MG63 (cell line): ENCODE data around the gene SCAF4. TPM values are rescaled to one million over a fixed set of nuclear protein-coding genes. Genes with fewer than 3 reads are reported as not detected.
"Not testable (repeated sequence)": the region's sequence is repeated elsewhere in the genome, so short reads cannot be mapped to it uniquely, and the experiment has no call there.

Source experiments
- DNase-seq: peaks from one replicate; pipeline ENCODE4 v3.0.0-alpha.2; 2020
- H3K27me3 ChIP-seq: fragments of 250-450 bp; sonication (Bioruptor Pico); 2 replicates; pipeline ENCODE4 v1.5.1; 2020; ENCODE audit warnings: mild to moderate bottlenecking, moderate library complexity
- H3K36me3 ChIP-seq: fragments of 250-450 bp; sonication (Bioruptor Pico); 2 replicates; pipeline ENCODE4 v1.5.1; 2020; ENCODE audit warnings: mild to moderate bottlenecking, moderate library complexity
- H3K4me3 ChIP-seq: fragments of 250-450 bp; sonication (Bioruptor Pico); 2 replicates; pipeline ENCODE4 v1.5.1; 2020; ENCODE audit warnings: mild to moderate bottlenecking, moderate library complexity
- H3K9me3 ChIP-seq: fragments of 250-450 bp; sonication (Bioruptor Pico); 2 replicates; pipeline ENCODE4 v1.5.1; 2020; ENCODE audit warnings: mild to moderate bottlenecking, moderate library complexity
- total RNA-seq: library from RNA; depleted of rRNA; stranded (reverse); fragments of >200 nt; shearing (Covaris generic); gene quantifications from 2 replicates; pipeline ENCODE4 v1.2.3, GENCODE V29; 2014; ENCODE audit warnings: low replicate concordance; rRNA removed

Gene SCAF4
- total RNA-seq, 1 experiment from 2014 or later = 2.2 TPM

- no peaks in the 10 kb centered on the region for H3K36me3 ChIP-seq
- DNase-seq = no peak
- no peak overlapping the region for H3K4me3 ChIP-seq
- H3K27me3 ChIP-seq = no peaks in the 10 kb centered on the region
- H3K9me3 ChIP-seq = peaks cover 5% of the 10 kb centered on the region
These were observed 77.6 kb downstream of the SCAF4 start for GRCh38 chr21:31654340-31654739.

GRCh38 chr21:31651491-31651890, 80.4 kb downstream of the SCAF4 start:
- not testable (repeated sequence) for H3K36me3 ChIP-seq, H3K9me3 ChIP-seq, H3K27me3 ChIP-seq, H3K4me3 ChIP-seq, DNase-seq

- Histone ChIP-seq H3K27me3 (no peaks in the 10 kb centered on the region), H3K4me3 (no peak overlapping the region), H3K36me3 (no peaks in the 10 kb centered on the region), H3K9me3 (peaks cover 5% of the 10 kb centered on the region)
- no peak for DNase-seq
These were observed 81.0 kb downstream of the SCAF4 start for GRCh38 chr21:31650930-31651329.

GRCh38 chr21:31647650-31648049, 84.3 kb downstream of the SCAF4 start:
- H3K36me3 ChIP-seq = no peaks in the 10 kb centered on the region
- no peak for DNase-seq
- peaks cover 5% of the 10 kb centered on the region for H3K9me3 ChIP-seq
- no peaks in the 10 kb centered on the region for H3K27me3 ChIP-seq
- H3K4me3 ChIP-seq = no peak overlapping the region

GRCh38 chr21:31644643-31645042, 87.3 kb downstream of the SCAF4 start:
- no peak for DNase-seq
- Histone ChIP-seq H3K36me3 (no peaks in the 10 kb centered on the region), H3K9me3 (no peaks in the 10 kb centered on the region), H3K4me3 (no peak overlapping the region), H3K27me3 (no peaks in the 10 kb centered on the region)

- H3K9me3 ChIP-seq = no peaks in the 10 kb centered on the region
- H3K4me3 ChIP-seq = no peak overlapping the region
- no peaks in the 10 kb centered on the region for H3K27me3 ChIP-seq
- H3K36me3 ChIP-seq = no peaks in the 10 kb centered on the region
- no peak for DNase-seq
These were observed 90.4 kb downstream of the SCAF4 start for GRCh38 chr21:31641416-31641922.

GRCh38 chr21:31636874-31637273, 95.0 kb downstream of the SCAF4 start:
- Histone ChIP-seq H3K36me3 (no peaks in the 10 kb centered on the region), H3K4me3 (no peak overlapping the region), H3K27me3 (no peaks in the 10 kb centered on the region), H3K9me3 (no peaks in the 10 kb centered on the region)
- no peak for DNase-seq

GRCh38 chr21:31634993-31635392, 96.9 kb downstream of the SCAF4 start:
- Histone ChIP-seq H3K27me3 (no peaks in the 10 kb centered on the region), H3K4me3 (no peak overlapping the region), H3K9me3 (no peaks in the 10 kb centered on the region), H3K36me3 (no peaks in the 10 kb centered on the region)
- DNase-seq = no peak

- not testable (repeated sequence) for H3K27me3 ChIP-seq, DNase-seq, H3K36me3 ChIP-seq, H3K9me3 ChIP-seq, H3K4me3 ChIP-seq
These were observed 100.0 kb downstream of the SCAF4 start for GRCh38 chr21:31631881-31632280.

- no peak overlapping the region for H3K4me3 ChIP-seq
- H3K9me3 ChIP-seq = no peaks in the 10 kb centered on the region
- H3K27me3 ChIP-seq = no peaks in the 10 kb centered on the region
- no peaks in the 10 kb centered on the region for H3K36me3 ChIP-seq
- peak; percentile 93 for DNase-seq
These were observed 101.8 kb downstream of the SCAF4 start for GRCh38 chr21:31629972-31630711.

- Histone ChIP-seq H3K27me3 (no peaks in the 10 kb centered on the region), H3K36me3 (no peaks in the 10 kb centered on the region), H3K9me3 (no peaks in the 10 kb centered on the region), H3K4me3 (no peak overlapping the region)
- DNase-seq = no peak
These were observed 106.9 kb downstream of the SCAF4 start for GRCh38 chr21:31624961-31625491.

- DNase-seq = no peak
- no peaks in the 10 kb centered on the region for H3K9me3 ChIP-seq
- no peaks in the 10 kb centered on the region for H3K27me3 ChIP-seq
- H3K4me3 ChIP-seq = no peak overlapping the region
- H3K36me3 ChIP-seq = no peaks in the 10 kb centered on the region
These were observed 107.7 kb downstream of the SCAF4 start for GRCh38 chr21:31624181-31624580.

- Histone ChIP-seq H3K9me3 (no peaks in the 10 kb centered on the region), H3K4me3 (no peak overlapping the region), H3K27me3 (no peaks in the 10 kb centered on the region), H3K36me3 (no peaks in the 10 kb centered on the region)
- no peak for DNase-seq
These were observed 108.3 kb downstream of the SCAF4 start for GRCh38 chr21:31623664-31624063.

- Histone ChIP-seq H3K27me3 (no peaks in the 10 kb centered on the region), H3K9me3 (no peaks in the 10 kb centered on the region), H3K4me3 (no peak overlapping the region), H3K36me3 (no peaks in the 10 kb centered on the region)
- no peak for DNase-seq
These were observed 109.5 kb downstream of the SCAF4 start for GRCh38 chr21:31622397-31622796.

Other genes starting within 250 kb of the SCAF4 start
- gene SOD1, start 72.4 kb downstream of the SCAF4 start, total RNA-seq = 352 and 381 TPM in 2 replicates
- 0.20 and 0.23 TPM in 2 replicates for gene HUNK, start 140.9 kb upstream of the SCAF4 start, total RNA-seq